GM12878 (cell line): ENCODE measurements around the gene DLG2. TPM values are rescaled to one million over a fixed set of nuclear protein-coding genes. Genes with fewer than 3 reads are reported as not detected.

Experiments used
- ATAC-seq: fragments of 200-7000 bp; cut with Tn5 transposase; 3 replicates; pipeline ENCODE4 v1.9.1; 2020; ENCODE audit warnings: mild to moderate bottlenecking, moderate library complexity
- BruUV-seq: library from RNA; stranded (reverse); fragments of 400-500 nt; replicated peaks from 2 replicates; lab custom pipeline; 2021; lab: Mats Ljungman, UMichigan
- CTCF ChIA-PET: fragments of 300-600 bp; sonication (Branson Sonifier 250); formaldehyde crosslinking; extraction: SDS; loops from one replicate; lab custom pipeline; 2021; ENCODE audit warnings: inconsistent platforms; lab: Yijun Ruan, JAX
- POLR2A ChIA-PET: fragments of 350-600 bp; formaldehyde crosslinking; extraction: SDS; loops from one replicate; lab custom pipeline; 2021; ENCODE audit warnings: inconsistent platforms; lab: Charles Lee
- RAD21 ChIA-PET: fragments of 300-600 bp; sonication (Branson Sonifier 250); formaldehyde crosslinking; loops from one replicate; lab custom pipeline; 2023; ENCODE audit warnings: antibody characterized with exemption; ENCODE audit not compliant: unreplicated experiment; lab: Charles Lee
- SMC1A ChIA-PET: fragments of 300-600 bp; sonication (Branson Sonifier 250); formaldehyde crosslinking; loops from one replicate; lab custom pipeline; 2023; ENCODE audit not compliant: unreplicated experiment, uncharacterized antibody; lab: Charles Lee
- DNase-seq: peaks from one replicate; pipeline ENCODE4 v3.0.0-alpha.2; 2011; ENCODE audit warnings: low read depth, low spot score
- FAIRE-seq: peaks from 3 replicates; lab custom pipeline; 2011; peaks lifted over from hg19 to GRCh38; lab: Jason Lieb, UNC
- H2AFZ ChIP-seq: 2 replicates; pipeline ENCODE4 v1.6.0; 2011; ENCODE audit warnings: low read depth, low read length, control low read depth; ENCODE audit not compliant: control insufficient read depth
- H3K27ac ChIP-seq: 2 replicates; pipeline ENCODE4 v1.5.1; 2011; ENCODE audit warnings: control low read depth; ENCODE audit not compliant: control insufficient read depth, insufficient read depth
- H3K27me3 ChIP-seq, 2 experiments: replicated peaks in 1 of 2; 2 replicates each; pipeline versions ENCODE4 v1.6.0 to v1.6.1; 2011; ENCODE audit warnings: low read length in 1 of 2; ENCODE audit not compliant: control insufficient read depth in 2 of 2, insufficient read depth in 2 of 2
- H3K36me3 ChIP-seq, 2 experiments: 2 replicates each; pipeline ENCODE4 v1.5.1; 2011; ENCODE audit warnings: low read length in 1 of 2; ENCODE audit not compliant: control insufficient read depth in 2 of 2, insufficient read depth in 2 of 2
- H3K4me1 ChIP-seq: 2 replicates; pipeline ENCODE4 v1.6.1; 2011; ENCODE audit warnings: mild to moderate bottlenecking, low read length, moderate library complexity, mixed read lengths; ENCODE audit not compliant: control insufficient read depth, insufficient read depth
- H3K4me2 ChIP-seq: 2 replicates; pipeline ENCODE4 v1.6.0; 2011; ENCODE audit warnings: control low read depth; ENCODE audit not compliant: control insufficient read depth, insufficient read depth
- H3K4me3 ChIP-seq: fragments of 200-600 bp; sonication (generic); 2 replicates; pipeline ENCODE4 v1.5.1; 2016
- H3K79me2 ChIP-seq: 2 replicates; pipeline ENCODE4 v1.6.0; 2011; ENCODE audit warnings: low read length; ENCODE audit not compliant: control insufficient read depth, insufficient read depth
- H3K9ac ChIP-seq: 2 replicates; pipeline ENCODE4 v1.8.0; 2011; ENCODE audit warnings: low read length, control low read depth, mixed read lengths; ENCODE audit not compliant: control insufficient read depth, insufficient read depth
- H3K9me3 ChIP-seq: replicated peaks from 3 replicates; pipeline ENCODE4 v1.5.1; 2011; ENCODE audit warnings: mild to moderate bottlenecking, low read length; ENCODE audit not compliant: control insufficient read depth, insufficient read depth
- H4K20me1 ChIP-seq: 2 replicates; pipeline ENCODE4 v1.6.0; 2011; ENCODE audit not compliant: control insufficient read depth, insufficient read depth
- ATF2 ChIP-seq: IDR thresholded peaks from 2 replicates; pipeline ENCODE4 v1.6.1; 2012; ENCODE audit warnings: low read length, inconsistent platforms
- CHD1 ChIP-seq: IDR thresholded peaks from 2 replicates; pipeline ENCODE4 v1.6.1; 2012; ENCODE audit warnings: low read depth, low read length, improper control_type of control experiment
- DPF2 ChIP-seq: fragments of 450-650 bp; IDR thresholded peaks from 2 replicates; pipeline ENCODE4 v1.6.1; 2017; ENCODE audit warnings: mild to moderate bottlenecking
- E2F4 ChIP-seq: IDR thresholded peaks from 2 replicates; pipeline ENCODE4 v1.6.1; 2012; ENCODE audit warnings: low read depth, low read length, improper control_type of control experiment
- EED ChIP-seq: sonication (generic); IDR thresholded peaks from 2 replicates; pipeline ENCODE4 v1.6.1; 2016; ENCODE audit warnings: antibody characterized with exemption, low read depth
- FOXK2 ChIP-seq: fragments of 450-650 bp; IDR thresholded peaks from 2 replicates; pipeline ENCODE4 v1.6.1; 2017; ENCODE audit warnings: mild to moderate bottlenecking, moderate library complexity
- KAT2A ChIP-seq: conservative IDR thresholded peaks from 2 replicates; pipeline ENCODE4 v1.6.1; 2011; ENCODE audit warnings: low read depth, low read length; ENCODE audit not compliant: control insufficient read depth
- MYB ChIP-seq: fragments of 150-350 bp; IDR thresholded peaks from 2 replicates; pipeline ENCODE4 v1.6.1; 2014; ENCODE audit warnings: mild to moderate bottlenecking, low read depth, low read length, borderline replicate concordance
- PML ChIP-seq: IDR thresholded peaks from 2 replicates; pipeline ENCODE4 v1.6.1; 2012; ENCODE audit warnings: low read length, inconsistent platforms
- SP1 ChIP-seq: IDR thresholded peaks from one replicate; pipeline ENCODE4 v1.6.1; 2011; ENCODE audit warnings: low read depth, low read length
- STAT1 ChIP-seq: fragments of 450-650 bp; conservative IDR thresholded peaks from 2 replicates; pipeline ENCODE4 v1.6.1; 2014; ENCODE audit warnings: antibody characterized with exemption, mild to moderate bottlenecking
- ZBTB4 ChIP-seq: fragments of 450-650 bp; formaldehyde crosslinking; IDR thresholded peaks from 2 replicates; pipeline ENCODE4 v1.4.0; 2022; ENCODE audit warnings: mild to moderate bottlenecking, moderate library complexity
- ZSCAN29 ChIP-seq: fragments of 450-650 bp; IDR thresholded peaks from 2 replicates; pipeline ENCODE4 v1.6.1; 2017; ENCODE audit warnings: mild to moderate bottlenecking, moderate library complexity
- WGBS: methylation state at CpG from one replicate; pipeline ENCODE4 v1.1.6; 2016; ENCODE audit warnings: low lambda C conversion rate; ENCODE audit not compliant: insufficient replicate concordance, insufficient coverage; ENCODE audit errors: missing lambda C conversion rate; 5-methylcytosine and 5-hydroxymethylcytosine counted together
- in situ Hi-C: fragments of 300-500 bp; cut with MboI; formaldehyde crosslinking; loops from 9 replicates; pipeline ENCODE4 v1.14.3; 2018; ENCODE audit warnings: mixed read lengths
- intact Hi-C: fragments of 100-400 bp; cut with micrococcal nuclease; formaldehyde crosslinking; loops from one replicate; pipeline ENCODE4 v1.14.2; 2022; ENCODE audit not compliant: unreplicated experiment
- polyA plus RNA-seq, 11 experiments: library from polyadenylated mRNA; depleted of rRNA in 4 of 11; unstranded in 6 of 11; stranded (reverse) in 5 of 11; fragments of >200 nt; fragmentation: Nextera tagmentation in 4 of 11; fragmentation: Illumina TruSeq in 1 of 11; extraction: Ambion mirVana in 4 of 11; extraction: Trizol in 1 of 11; gene quantifications; 1 replicate in 1 of 11; 2 replicates in 10 of 11; pipeline versions ENCODE4 v1.2.1 to v1.2.3, GENCODE V29; 2011 to 2016; ENCODE audit warnings: inconsistent platforms in 2 of 11, missing spikeins in 2 of 11, low read depth in 1 of 11
- total RNA-seq, 4 experiments: library from RNA; depleted of rRNA in 3 of 4; stranded (reverse); fragments of >200 nt in 3 of 4; fragmentation: Illumina TruSeq in 1 of 4; extraction: Trizol in 1 of 4; gene quantifications; 2 replicates each; pipeline versions ENCODE4 v1.2.1 to v1.2.3, GENCODE V29; 2013 to 2021

DLG2 gene
- total and polyA plus RNA-seq, 10 of the 15 experiments (the other 5 are each of a cell fraction or from before 2014, with no cell fraction given) = 0.09 to 0.98 (median 0.35) TPM

GRCh38 chr11:84142411-84142810, 1484.7 kb downstream of the DLG2 start:
- FAIRE-seq = no peak
- Histone ChIP-seq H3K36me3 (no peaks in the 10 kb centered on the region), H4K20me1 (no peaks in the 10 kb centered on the region), H3K4me1 (no peaks in the 10 kb centered on the region), H2AFZ (no peak overlapping the region), H3K27ac (no peak overlapping the region), H3K79me2 (no peaks in the 10 kb centered on the region), H3K27me3 (no peaks in the 10 kb centered on the region), H3K9ac (no peak overlapping the region), H3K4me2 (no peak overlapping the region), H3K9me3 (no peaks in the 10 kb centered on the region), H3K4me3 (no peak overlapping the region)
- SMC1A ChIA-PET = no interaction called here
- BruUV-seq = no TSS peak
- POLR2A ChIA-PET = no interaction called here
- RAD21 ChIA-PET = no interaction called here
- ATAC-seq = no peak
- intact Hi-C loops = no loop called here
- CTCF ChIA-PET = interaction anchor here (1.2 kb wide), 1 partner anchor 12 kb away, joined by 3 read pairs; no protein-coding TSS in a partner anchor
- TF ChIP-seq FOXK2 (no peak), STAT1 (no peak), ZSCAN29 (no peak), PML (no peak), EED (no peak), ATF2 (no peak), ZBTB4 (CRISPR knock-in tag) (no peak), E2F4 (no peak), DPF2 (no peak), MYB (no peak), SP1 (no peak), CHD1 (no peak), KAT2A (no peak)
- in situ Hi-C loops = no loop called here
- no peak for DNase-seq
- 61% methylated on average over 3 of the region's 3 CpGs for WGBS
